ENCODE measurements around the gene SLC49A4. TPM values are rescaled to one million over a fixed set of nuclear protein-coding genes. Genes with fewer than 3 reads are reported as not detected.

Gene SLC49A4
- total RNA-seq, 2 experiments from 2014 or later, result 2.3 to 2.7 TPM

GRCh38 chr3:122929188-122930062 is 134.6 kb downstream of the SLC49A4 start:
- no peak overlapping the region for H3K27ac Mint-ChIP-seq
- ChIA-PET CTCF (no interaction called here), POLR2A (no interaction called here)
- H3K36me3 Mint-ChIP-seq, result no peaks in the 10 kb centered on the region
- DNase-seq, result no peak
- H3K4me3 Mint-ChIP-seq, result no peak overlapping the region
- intact Hi-C loops (cut with micrococcal nuclease), result no loop called here
- no peaks in the 10 kb centered on the region for H3K9me3 Mint-ChIP-seq
- H3K4me1 Mint-ChIP-seq (ENCODE audit: low read depth), result no peaks in the 10 kb centered on the region
- H3K27me3 Mint-ChIP-seq, result no peaks in the 10 kb centered on the region

- Mint-ChIP-seq H3K4me1 (ENCODE audit: low read depth) (no peaks in the 10 kb centered on the region), H3K36me3 (no peaks in the 10 kb centered on the region), H3K9me3 (no peaks in the 10 kb centered on the region), H3K27me3 (no peaks in the 10 kb centered on the region), H3K27ac (no peak overlapping the region), H3K4me3 (no peak overlapping the region)
- POLR2A ChIA-PET, result no interaction called here
- CTCF ChIA-PET, result no interaction called here
- intact Hi-C loops (cut with micrococcal nuclease), result no loop called here
- no peak for DNase-seq
These were observed 135.5 kb downstream of the SLC49A4 start for GRCh38 chr3:122930063-122930997.

Other genes with a start within 250 kb of the SLC49A4 start
- gene PARP9, start 230.8 kb upstream of the SLC49A4 start, total RNA-seq, result 10 to 100 TPM; 38.1 to 38.4 TPM
- gene DTX3L, start 230.7 kb upstream of the SLC49A4 start, total RNA-seq, result 10 to 100 TPM; 39.6 to 40.8 TPM
- 10 to 100 TPM in 1 of 2 experiments, 1 to 10 TPM in 1; 9.1 to 11.0 TPM for gene PARP15, start 217.4 kb upstream of the SLC49A4 start, total RNA-seq
- gene PARP14, start 114.2 kb upstream of the SLC49A4 start, total RNA-seq, result 10 to 100 TPM; 50.8 to 51.6 TPM
- 1 to 10 TPM; 4.8 TPM for gene HSPBAP1, start 1.2 kb upstream of the SLC49A4 start, total RNA-seq
- not detected for gene SEMA5B, start 232.7 kb downstream of the SLC49A4 start, total RNA-seq